Daoy (cell line): ENCODE results near the gene SLC16A5. TPM values are rescaled to one million over a fixed set of nuclear protein-coding genes. Genes with fewer than 3 reads are reported as not detected.
A peak's percentile ranks its signal among the peaks of the same experiment; 100 is the strongest.

Source experiments
- DNase-seq: peaks from one replicate; pipeline ENCODE4 v3.0.0-alpha.2; 2015; ENCODE audit warnings: low read depth
- total RNA-seq: library from RNA; depleted of rRNA; stranded (reverse); fragments of >200 nt; shearing (Covaris generic); gene quantifications from 2 replicates; pipeline ENCODE4 v1.2.3, GENCODE V29; 2014

The SLC16A5 gene
- total RNA-seq, 1 experiment from 2014 or later, result not detected

DNA sequence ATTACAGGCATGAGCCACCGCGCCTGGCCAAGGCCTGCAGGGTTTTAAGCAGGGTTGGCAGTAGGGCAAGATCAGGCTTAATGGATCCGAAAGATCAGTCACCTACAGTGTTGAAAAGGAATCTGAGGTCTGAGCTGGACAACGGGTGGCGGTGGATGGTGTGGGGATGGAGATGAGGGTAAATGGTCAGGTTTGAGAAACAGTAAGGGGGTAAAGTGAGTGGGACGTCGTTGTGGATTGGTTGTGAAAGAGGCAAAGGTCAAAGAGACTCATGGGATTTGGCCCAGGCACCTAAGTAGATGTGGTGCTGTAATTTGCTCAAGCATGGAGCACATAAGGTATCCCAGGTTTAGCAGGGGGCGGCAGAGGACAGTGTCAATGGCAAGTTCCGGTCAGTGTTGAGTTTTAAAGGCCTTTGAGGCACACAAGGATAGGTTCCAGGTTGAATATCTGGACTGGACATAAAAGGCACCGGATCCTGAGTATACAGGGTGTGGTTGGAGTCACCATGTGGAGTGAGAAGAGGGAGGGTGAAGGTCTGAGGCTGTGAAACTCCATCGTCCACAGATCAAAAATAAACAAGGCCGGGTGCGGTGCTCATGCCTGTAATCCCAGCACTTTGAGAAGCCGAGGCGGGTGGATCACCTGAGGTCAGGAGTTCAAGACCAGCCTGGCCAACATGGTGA, 1.1 kb upstream of the SLC16A5 start:
- no peak for DNase-seq

DNA sequence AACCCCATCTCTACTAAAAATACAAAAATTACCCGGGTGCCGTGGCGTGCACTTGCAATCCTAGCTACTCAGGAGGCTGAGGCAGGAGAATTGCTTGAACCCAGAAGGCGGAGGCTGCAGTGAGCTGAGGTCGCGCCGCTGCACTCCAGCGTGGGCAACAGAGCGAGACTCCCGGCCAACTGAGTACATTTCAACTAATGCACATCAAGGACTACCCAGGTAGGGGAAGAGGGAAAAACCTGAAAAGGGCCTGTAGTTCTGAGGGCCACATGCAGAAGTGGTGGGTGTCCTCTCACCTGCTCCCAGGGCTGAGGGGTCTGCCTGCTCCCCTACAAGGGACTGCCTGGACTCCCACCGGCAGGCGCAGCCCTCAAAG, 584 bp upstream of the SLC16A5 start:
- DNase-seq, result no peak

DNA sequence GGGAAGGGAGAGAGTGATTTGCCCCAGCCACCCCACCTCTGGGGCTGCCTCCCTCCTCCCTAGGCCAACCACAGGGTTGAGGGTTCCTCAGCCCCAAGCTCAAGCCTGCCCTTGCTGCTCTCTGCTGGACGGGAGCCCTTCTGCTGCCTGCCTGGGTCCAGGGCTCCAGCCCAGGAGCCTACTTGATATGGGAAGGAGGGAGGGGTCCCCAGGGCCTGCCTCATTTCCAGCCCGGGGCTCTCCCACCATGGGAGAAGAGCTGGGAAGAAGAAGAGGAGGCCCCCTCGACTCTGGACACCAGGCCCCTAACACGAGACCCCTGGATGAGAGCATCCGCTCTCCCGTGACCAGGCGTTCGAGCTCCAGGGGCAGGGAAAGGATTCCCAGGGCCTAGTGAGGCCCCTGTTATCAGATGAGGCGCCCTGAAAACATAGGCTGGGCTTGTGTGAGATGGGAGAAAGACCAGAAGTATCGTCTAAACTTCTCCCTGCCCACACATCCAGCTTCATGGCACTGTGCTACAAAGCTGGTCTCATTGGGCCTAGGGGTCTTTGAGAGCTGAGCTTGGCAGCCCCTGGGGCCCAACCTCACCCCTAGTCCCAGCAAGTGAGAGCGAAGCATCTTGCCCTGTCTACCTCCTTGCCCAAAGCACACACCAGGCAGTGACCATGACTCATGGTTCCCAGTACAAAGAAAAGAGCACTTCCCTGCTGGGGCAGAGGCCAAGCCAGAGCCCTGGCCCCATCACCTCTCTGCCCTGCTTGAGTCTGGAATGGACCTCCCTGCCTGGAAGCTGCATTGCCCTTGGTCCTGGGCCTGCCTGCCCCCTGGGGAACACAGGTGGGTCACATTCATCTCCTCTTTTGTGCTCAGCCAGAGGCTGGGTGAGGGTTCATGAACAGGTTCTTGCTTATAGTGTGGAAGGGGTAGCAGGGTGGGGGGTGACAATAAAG, 987 bp downstream of the SLC16A5 start:
- DNase-seq, result peak; percentile 32

DNA sequence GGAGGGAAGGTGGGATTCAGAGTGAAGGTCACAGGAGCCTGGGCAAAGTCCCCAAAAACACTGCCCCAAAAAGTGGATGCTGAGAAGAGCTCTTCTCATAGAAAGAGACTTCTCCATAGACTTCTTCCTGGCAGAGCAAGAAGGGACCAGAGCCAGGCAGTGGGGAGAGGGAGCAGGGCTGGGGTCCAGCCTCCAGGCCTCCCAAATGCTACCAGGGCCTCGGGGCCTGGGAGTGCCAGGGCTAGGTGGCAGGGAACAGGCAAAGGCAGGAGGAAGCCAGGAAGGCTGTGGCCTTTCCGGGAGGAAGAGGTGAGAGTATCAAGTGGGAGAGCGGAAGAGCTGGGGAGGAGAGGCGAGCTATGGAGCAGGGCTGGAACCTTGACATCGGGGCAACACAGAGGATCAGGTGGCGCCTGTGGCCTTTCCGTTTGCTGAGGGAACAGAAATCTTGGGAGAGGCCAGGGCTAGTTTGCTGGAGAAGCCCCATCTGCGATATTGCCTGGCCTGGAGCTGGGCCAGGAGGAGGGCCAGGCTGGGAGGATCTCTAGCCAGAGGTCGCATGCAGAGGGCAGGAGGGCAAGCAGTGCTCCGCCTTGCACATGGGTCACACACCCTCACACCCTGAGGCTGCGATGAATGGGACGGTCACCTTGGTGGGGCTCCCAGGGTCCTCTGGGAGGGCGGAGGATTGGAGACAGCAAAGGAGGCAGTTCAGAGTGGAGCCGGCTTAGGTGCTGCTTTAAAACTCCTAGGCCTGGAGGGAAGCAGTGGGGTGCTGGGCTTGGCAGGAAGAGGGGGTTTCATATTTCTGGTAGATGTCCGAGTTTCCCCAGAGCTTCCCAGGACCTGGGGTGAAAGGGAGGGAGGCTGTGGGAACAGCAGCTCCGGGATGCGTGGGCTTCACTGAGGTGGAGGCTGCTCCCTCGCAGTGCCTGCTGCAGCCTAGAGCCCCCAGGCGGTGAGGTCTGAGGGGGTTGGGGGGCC, 3.4 kb downstream of the SLC16A5 start:
- DNase-seq, result no peak

DNA sequence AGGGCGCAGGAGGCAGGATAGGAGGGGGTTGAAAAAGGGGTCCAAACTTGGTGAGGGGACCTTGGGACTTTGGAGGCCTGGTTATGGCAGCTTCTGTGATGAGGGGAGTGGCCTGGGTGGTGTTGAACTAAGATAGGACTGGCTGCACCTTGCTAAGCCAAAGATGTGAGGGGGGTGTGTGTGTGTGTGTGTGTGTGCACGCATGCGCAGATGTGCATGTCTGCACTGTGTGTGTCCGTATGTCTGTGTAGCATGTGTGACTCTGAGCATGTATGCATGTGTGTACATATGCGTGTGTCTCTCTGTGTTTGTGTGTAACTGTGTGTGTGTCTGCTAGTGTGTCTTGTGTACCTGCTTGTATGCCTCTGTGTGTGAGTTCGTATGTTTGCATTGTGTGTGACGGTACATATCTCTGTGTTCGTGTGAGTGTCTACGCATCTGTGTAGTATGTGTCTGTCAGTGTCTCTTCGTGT, 4.1 kb downstream of the SLC16A5 start:
- DNase-seq, result no peak

DNA sequence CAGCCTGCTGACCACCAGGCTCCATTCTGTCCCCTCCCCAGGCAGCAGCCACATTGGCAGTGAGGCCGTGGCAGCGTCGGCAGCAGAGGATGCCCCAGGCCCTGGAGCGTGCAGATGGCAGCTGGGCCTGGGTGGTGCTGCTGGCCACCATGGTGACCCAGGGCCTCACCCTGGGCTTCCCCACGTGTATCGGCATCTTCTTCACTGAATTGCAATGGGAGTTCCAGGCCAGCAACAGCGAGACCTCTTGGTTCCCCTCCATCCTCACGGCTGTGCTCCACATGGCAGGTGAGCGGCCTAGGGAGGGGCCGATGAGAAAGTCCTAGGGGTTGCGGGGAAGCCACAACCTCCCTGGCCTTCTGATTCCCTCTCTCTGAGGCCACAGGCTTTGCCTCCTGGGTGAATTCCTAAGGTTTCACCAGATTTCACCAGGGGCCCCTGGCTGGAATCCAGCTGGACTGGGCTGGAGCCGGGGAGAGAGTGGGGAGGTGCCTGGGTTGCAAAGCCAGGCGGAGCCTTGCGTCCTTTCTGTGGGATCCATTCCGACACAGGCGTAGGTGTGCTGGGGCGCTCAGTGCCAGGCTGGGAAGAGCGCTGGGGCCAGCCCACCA, 5.9 kb downstream of the SLC16A5 start:
- DNase-seq, result no peak

DNA sequence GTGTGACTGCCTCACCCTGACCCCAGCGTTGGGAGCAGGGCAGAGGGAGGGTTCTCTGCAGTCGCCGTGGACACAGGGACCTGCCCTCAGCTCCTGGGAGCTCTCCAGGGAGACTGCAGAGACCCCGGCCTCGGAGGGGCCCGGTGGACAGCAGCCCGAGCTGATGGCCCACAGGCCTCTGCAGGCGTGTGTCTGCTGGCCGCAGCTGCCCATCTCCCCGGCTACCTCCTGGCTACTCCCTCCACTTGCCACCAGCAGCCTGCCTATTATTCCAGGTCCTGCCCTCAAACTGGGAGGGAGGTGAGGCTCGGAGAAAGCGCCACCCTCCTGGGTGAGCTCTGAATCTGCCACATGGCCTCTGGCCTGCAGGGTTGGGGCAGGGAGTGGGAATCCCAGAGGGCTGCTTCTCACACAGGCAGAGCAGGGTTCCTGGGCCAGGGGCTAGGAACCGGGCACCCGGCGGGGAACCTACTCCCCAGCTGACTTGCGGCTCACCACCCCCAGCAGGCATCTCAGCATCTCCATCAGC, 7.2 kb downstream of the SLC16A5 start:
- DNase-seq, result no peak

DNA sequence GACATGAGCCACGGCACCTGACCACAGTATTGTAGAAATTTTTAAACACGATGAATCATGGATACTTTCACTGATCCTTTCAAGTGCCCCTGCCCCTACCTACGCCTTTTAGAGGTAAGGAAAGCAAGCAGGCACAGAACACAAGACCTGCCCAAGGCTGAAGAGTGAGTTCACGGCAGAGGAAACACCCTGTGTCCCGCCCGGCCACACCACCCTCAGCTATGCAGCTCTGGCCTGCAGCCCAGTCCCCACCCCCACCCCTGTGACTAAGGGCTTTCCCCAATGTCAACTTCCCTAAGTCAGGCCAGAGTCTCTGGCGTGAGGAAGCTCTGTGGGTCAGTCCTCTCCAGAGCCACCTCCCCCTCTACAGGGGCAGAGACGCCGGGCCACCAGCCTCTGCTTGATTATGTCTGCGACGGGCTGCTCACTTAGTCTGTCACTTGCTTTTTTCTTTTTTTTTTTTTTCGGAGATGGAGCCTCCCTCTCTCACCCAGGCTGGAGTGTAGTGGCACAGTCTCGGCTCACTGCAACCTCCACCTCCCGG, 8.4 kb downstream of the SLC16A5 start:
- DNase-seq, result peak; percentile 94

DNA sequence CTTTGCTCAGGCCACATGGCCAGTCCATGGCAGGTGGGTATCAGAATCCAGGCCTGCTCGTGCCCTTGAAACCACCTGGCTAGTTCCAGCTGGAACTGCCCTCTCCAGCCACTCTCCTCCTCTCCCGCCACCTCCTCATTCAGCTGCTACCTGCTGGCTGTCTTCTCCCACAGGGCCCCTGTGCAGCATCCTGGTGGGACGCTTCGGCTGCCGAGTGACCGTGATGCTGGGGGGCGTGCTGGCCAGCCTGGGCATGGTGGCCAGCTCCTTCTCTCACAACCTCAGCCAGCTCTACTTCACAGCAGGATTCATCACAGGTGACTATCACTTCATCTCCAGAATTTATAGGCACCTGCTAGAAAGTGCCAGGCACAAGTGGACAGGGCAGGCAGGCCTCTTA, 10.1 kb downstream of the SLC16A5 start:
- DNase-seq, result no peak

DNA sequence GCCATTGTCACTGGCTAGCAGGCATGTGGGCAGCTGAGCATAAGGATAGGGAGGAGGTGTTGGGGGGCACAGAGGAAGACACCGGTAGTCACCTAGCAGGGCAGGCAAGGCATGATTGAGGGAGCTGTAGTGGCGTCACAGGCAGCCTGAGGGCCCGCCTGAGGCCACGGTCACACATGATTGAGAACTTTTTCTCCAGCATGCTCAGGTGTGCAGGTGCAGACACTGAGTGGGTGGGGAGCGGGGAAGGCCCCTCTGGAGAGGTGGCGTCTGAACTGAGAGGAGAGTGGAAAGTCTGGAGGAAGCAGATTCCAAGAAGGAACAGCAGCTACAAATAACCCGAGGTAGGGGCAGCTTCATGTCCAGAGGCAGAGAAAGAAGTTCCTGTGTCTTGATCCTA, 11.1 kb downstream of the SLC16A5 start:
- DNase-seq, result no peak

DNA sequence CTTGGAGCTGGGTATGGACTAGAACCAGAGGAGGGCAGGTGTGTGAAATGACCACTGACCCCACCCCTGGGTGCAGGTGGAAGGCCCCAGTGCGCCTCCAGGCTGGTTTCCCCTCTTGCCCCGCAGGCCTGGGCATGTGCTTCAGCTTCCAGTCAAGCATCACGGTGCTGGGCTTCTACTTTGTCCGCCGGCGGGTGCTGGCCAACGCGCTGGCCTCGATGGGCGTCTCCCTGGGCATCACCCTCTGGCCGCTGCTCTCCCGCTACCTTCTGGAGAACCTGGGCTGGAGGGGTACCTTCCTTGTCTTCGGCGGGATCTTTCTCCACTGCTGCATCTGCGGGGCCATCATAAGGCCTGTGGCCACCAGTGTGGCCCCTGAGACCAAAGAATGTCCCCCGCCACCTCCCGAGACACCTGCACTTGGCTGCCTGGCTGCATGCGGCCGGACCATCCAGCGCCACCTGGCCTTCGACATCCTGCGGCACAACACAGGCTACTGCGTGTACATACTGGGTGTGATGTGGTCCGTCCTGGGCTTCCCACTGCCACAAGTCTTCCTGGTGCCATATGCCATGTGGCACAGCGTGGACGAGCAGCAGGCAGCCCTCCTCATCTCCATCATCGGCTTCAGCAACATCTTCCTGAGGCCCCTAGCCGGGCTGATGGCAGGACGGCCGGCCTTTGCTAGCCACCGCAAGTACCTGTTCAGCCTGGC, 12.3 kb downstream of the SLC16A5 start:
- DNase-seq, result no peak

DNA sequence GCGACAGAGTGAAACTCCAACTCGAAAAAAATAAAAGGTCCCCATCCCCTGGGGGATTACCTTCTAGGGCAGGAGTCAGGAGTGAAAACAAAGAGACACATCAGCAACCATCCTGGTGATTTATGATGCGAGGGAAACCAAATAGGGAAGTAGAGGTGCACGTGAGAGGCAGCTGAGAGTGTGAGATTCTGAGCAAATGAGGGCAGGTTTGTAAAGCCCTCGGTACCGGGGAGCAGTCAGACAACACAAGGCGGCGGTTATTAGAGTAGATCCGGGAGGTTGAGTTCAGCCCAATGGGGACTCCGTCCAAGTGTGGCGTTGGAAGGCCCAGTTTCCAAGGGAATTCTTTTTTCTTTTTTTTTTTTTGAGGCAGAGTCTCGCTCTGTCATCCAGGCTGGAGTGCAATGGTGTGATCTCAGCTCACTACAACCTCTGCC, 14.6 kb downstream of the SLC16A5 start:
- DNase-seq, result no peak

DNA sequence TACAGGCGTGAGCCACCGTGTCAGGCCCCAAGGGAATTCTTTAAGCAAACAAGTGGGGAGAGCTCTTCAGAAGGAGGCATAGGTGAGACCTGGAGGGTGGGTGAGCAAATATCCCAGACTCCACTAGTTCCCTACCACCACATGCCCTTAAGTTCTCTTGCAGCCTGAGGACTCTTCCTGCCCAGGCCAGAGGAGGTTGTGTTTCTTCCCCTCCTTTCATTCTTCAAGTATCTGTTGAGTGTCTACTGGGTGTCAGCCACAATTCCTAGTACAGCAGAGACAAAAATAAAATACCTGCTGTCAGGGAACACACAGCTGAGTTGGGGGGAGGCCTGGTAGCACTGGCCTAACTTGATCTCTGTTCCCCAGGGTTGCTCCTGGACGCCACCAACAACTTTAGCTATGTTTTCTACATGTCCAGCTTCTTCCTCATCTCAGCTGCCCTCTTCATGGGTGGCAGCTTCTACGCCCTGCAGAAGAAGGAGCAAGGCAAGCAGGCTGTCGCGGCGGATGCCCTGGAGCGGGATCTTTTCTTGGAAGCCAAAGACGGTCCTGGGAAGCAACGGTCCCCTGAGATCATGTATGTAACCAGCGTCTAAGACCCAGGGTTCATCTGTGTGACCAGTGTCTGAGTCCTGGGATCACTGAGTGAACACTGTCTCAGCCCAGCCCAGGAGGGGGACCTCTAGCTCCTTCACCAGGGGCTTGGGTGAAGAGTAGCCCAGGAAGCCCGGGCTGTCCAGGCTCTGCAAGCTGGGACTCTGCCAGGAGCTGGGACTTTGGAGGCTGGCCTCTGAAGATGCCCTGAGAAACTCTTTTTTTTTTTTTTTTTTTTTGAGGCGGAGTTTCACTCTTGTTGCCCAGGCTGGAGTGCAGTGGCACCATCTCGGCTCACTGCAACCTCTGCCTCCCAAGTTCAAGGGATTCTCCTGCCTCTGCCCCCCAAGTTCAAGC, 16.1 kb downstream of the SLC16A5 start:
- DNase-seq, result no peak

DNA sequence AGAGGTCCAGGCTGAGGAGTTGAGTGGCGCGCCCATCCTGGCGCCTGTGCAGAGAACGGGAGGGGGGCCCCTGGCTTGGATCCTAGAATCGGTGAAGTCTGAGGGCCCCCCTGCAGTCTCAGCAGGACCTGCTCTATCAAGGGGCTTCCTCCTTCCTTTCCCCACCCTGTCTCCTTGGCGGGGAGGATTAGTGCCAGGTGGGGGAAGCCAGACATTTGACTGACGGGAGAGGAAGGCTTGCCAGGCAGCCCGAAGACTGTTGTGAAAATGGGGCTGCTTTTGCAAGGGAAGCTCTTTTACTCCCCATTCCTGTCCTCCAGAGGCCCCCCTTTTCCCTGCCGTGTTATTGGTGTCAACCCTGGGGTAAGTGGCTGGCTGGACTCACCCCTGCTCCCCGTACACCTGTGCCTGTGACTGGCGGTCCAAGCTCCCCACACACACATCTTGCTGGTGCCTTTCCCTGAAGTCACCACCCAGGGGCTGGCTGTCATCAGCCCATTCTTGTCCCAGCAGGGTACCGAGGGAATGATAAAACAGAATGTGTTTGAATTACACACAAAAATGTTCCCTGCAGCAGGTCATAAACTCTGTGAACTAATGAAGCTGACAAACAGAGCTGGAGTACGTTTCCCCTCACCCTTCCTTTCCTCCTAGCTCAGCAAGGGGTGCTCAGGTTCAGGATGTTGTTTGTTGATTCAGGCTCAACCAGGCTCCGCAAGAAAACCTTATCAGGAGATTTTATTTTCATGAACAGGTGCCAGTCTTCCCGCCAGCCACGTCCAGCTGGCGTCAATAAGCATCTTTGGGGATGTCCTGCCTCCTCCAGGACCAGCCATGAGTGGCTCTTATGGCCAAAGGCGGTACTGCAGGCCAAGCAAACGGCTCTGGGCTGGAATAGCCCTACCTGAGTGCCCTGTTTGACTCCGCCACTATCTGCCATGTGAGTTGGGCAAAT, 17.6 kb downstream of the SLC16A5 start:
- DNase-seq, result peak; percentile 69

DNA sequence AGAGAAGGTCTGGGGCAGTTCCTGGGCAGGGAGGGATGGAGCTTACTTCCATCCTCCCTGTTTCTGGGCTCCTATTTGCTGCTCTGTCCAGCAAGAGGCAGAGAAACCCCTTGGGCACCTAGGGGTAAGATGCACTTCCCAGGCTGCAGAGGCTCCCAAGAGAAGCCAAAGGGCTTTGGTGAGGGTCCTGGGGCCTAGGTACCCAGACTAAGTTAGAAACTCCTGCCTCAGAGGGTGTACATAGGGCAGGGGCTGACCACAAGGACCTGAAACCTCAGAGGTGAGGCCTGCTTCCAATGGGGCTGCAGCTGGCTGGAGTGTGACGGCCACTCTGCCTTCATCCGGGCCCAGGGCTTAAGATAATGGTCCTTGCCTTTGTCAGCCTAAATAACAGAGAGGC, 20.4 kb downstream of the SLC16A5 start:
- DNase-seq, result no peak

DNA sequence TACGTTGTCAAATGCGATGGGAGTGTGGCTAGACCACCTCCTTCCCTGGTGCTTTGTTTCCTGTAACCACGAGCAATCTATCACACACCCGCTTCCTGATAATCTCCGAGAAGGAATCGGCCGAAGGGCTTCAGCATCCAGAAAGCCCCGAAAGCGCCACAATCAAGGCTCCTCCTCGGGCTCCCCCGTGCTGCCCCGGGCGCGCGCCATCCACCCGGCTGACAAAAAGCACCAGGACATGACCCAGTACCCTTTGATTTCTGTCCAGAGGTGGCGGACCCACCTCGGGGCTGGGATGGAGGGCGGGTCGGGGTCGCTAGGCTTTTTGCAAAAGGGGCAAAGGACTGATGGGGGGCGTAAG, 21.3 kb downstream of the SLC16A5 start:
- DNase-seq, result no peak

DNA sequence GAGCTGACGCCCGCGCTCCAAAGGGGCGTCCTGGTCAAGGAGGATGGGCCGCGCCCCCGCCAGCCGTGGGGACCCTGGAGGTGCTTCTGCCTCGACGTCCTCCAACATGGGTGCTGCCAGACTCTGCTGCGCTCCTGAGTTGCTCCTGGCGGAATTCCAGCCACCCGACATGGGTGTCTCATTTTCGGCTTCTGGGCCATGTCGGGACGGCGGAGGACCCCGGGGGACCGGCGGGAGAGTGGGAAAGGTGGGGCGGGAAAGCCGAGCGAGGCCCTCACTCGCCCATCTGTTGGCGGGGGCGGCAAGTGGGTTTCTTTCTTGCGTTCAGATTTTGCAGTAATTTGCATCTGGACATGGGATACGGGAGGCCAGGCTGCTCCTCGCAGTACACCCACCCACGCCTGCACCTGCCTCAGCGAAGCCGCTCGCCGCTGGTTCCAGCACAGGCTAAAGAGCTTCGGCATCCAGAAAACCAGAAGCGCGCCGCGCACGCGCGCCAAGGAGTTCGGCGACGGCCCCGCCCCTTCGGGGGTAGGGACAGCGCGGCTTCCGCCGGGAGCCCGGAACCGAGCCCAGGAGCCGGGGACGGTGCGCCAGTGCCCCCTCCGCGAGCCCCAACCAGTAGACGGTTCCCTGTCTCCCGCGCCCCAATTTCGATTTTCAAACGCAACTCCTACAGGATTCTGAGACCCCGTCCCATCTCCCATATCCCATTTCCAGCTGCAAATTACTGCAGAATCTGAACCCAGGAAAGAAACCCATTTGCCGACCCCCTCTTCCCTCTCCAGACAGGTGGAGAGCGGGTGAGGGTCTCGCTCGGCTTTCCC, 21.9 kb downstream of the SLC16A5 start, which contains the start of gene ARMC7:
Gene ARMC7, plus strand, starts transcription at position 563 of the 827 bp plus-strand sequence. CDS start 320 bp downstream, outside the sequence.
- DNase-seq, result peak; percentile 91
